HG02938 (cell line): ENCODE measurements around the gene SMC5.
A peak's percentile ranks its signal among the peaks of the same experiment; 100 is the strongest.
"Not testable (repeated sequence)": the region's sequence is repeated elsewhere in the genome, so short reads cannot be mapped to it uniquely, and the experiment has no call there.

Experiments
- ATAC-seq: cut with Tn5 transposase; IDR thresholded peaks from one replicate; pipeline ENCODE4 v1.9.1; 2021; ENCODE audit warnings: mild to moderate bottlenecking, moderate library complexity; ENCODE audit not compliant: unreplicated experiment

The SMC5 gene

GRCh38 chr9:70362952-70363351 lies 104.2 kb downstream of the SMC5 start:
- ATAC-seq, result no peak

GRCh38 chr9:70363760-70364159 lies 105.0 kb downstream of the SMC5 start:
- no peak for ATAC-seq

GRCh38 chr9:70367305-70367930 lies 108.6 kb downstream of the SMC5 start:
- no peak for ATAC-seq

- ATAC-seq, result no peak
These were observed 116.3 kb downstream of the SMC5 start for GRCh38 chr9:70374962-70375618.

- no peak for ATAC-seq
These were observed 123.4 kb downstream of the SMC5 start for GRCh38 chr9:70382046-70382708.

GRCh38 chr9:70382709-70383605 lies 124.2 kb downstream of the SMC5 start:
- ATAC-seq, result no peak

GRCh38 chr9:70385426-70385825 lies 126.6 kb downstream of the SMC5 start:
- ATAC-seq, result no peak

GRCh38 chr9:70387663-70388062 lies 128.9 kb downstream of the SMC5 start:
- ATAC-seq, result no peak

- no peak for ATAC-seq
These were observed 130.4 kb downstream of the SMC5 start for GRCh38 chr9:70389188-70389587.

GRCh38 chr9:70389621-70390266 lies 131.0 kb downstream of the SMC5 start:
- ATAC-seq, result no peak

- ATAC-seq, result no peak
These were observed 132.2 kb downstream of the SMC5 start for GRCh38 chr9:70390933-70391341.

- no peak for ATAC-seq
These were observed 133.4 kb downstream of the SMC5 start for GRCh38 chr9:70392189-70392588.

- ATAC-seq, result no peak
These were observed 134.1 kb downstream of the SMC5 start for GRCh38 chr9:70392850-70393249.

GRCh38 chr9:70395652-70396051 lies 136.9 kb downstream of the SMC5 start:
- ATAC-seq, result no peak

- ATAC-seq, result peak; percentile 98
These were observed 139.4 kb downstream of the SMC5 start for GRCh38 chr9:70398145-70398556.

GRCh38 chr9:70399141-70399540 lies 140.4 kb downstream of the SMC5 start:
- no peak for ATAC-seq

GRCh38 chr9:70400107-70400892 lies 141.5 kb downstream of the SMC5 start:
- no peak for ATAC-seq

GRCh38 chr9:70401241-70401640 lies 142.5 kb downstream of the SMC5 start:
- not testable (repeated sequence) for ATAC-seq

- ATAC-seq, result no peak
These were observed 143.4 kb downstream of the SMC5 start for GRCh38 chr9:70402213-70402612.

- no peak for ATAC-seq
These were observed 144.4 kb downstream of the SMC5 start for GRCh38 chr9:70403166-70403565.
